T-helper 1 cell (primary cell): ENCODE data around the gene FILIP1.

Experiments
- DNase-seq, 5 donors: peaks; one replicate each; pipeline ENCODE4 v3.0.0-alpha.2; 2012 to 2020

FILIP1 gene

GRCh38 chr6:75377386-75377785 lies 116.2 kb downstream of the FILIP1 start:
- DNase-seq: no peak

- no peak for DNase-seq
These were observed 117.1 kb downstream of the FILIP1 start for GRCh38 chr6:75376347-75377024.

DNA sequence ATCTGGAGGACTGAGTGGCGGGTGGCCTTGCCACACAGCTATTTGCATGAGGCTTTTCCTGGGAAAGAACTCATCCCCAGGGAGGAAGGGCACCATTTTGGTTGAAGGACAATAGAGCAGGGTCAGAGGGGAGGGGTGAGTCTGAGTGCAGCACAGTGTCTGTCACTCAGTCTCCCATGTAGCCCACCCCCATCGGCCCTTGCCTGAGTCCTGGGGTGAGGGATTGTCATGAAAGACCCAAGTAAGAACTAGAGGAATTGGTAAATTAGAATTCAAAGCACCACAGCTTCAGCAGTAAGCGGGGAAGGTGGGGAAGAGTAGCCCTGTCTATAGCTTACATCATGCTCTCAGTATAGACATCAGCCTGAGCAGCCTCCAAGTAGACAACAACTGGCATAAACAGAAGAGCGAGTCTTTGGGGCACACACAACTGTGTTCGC lies 118.6 kb downstream of the FILIP1 start:
- DNase-seq: no peak

DNA sequence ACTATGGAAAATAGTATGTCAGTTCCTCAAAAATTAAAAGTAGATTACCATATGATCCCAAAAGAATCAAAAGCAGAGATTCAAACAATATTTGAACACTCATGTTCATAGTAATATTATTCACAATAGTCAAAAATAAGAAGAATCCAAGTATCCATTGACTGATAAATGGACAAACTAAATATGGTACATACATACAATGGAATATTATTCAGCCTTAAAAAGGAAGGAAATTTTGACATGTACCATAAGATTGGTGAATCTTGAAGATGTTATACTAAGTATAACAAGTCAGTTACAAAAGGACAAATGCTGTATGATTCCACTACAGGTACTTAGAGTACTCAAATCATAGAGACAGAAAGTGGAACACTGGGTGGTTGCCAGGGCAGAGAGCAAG lies 120.7 kb downstream of the FILIP1 start:
- no peak for DNase-seq

GRCh38 chr6:75370011-75370410 lies 123.6 kb downstream of the FILIP1 start:
- no peak for DNase-seq

GRCh38 chr6:75368864-75369402 lies 124.7 kb downstream of the FILIP1 start:
- no peak for DNase-seq

- DNase-seq: peak in 1 of 5 donors; percentile 3
These were observed 125.3 kb downstream of the FILIP1 start for GRCh38 chr6:75368151-75368779.

GRCh38 chr6:75363304-75363703 lies 130.3 kb downstream of the FILIP1 start:
- no peak for DNase-seq

DNA sequence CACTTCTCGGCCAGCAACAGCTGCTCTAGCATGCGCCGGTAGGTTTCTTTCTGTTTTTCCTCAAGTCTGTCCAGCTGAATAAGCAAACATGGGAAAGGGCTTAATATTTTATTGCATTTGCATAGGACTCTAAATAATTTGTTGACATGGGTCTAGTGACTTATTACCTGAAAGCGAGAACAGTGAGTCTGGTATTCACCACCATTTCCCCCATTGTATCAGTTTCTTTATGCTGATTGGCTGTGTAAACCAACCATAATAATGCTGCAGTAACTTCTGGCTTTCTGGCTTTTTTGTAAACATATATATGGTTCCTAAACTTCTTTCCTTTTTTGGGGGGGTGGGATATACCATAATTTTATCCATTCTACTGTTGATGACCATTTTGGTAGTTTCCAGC lies 140.0 kb downstream of the FILIP1 start:
- DNase-seq: no peak

GRCh38 chr6:75351570-75351969 lies 142.0 kb downstream of the FILIP1 start:
- DNase-seq: no peak

DNA sequence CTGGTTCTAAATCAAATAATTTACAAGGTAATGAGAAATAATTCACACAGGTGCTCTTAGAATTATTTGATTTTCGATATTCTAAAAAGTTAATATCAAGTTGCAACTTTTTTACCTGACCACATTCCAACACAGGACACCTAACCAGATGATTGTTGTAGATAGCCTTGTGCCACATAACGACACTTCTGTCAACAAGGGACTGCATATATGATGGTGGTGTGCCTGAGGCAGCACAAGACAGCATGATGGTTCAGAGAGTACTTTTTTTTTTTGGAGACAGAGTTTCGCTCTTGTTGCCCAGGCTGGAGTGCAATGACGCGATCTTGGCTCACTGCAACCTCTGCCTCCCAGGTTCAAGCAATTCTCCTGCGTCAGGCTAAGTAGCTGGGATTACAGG lies 142.8 kb downstream of the FILIP1 start:
- no peak for DNase-seq

DNA sequence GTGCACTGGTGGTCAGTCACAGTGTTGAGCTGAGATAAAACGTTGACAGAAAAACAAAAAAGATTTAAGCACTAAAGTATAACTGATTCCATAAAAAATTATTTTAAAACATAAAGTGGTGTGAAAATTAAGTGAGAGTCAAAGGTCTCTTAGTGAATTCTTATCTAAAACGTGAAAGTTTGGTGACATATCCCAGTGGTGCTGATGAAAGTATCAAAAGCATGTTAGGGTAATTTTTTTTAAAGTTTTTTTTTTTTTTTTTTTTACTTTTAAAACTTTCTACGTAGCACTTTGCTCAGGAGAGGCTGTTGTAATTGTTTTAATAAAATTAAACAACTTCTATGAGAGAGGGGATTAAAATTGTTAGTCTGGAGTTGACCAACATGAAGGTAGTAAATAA lies 143.4 kb downstream of the FILIP1 start:
- no peak for DNase-seq

DNA sequence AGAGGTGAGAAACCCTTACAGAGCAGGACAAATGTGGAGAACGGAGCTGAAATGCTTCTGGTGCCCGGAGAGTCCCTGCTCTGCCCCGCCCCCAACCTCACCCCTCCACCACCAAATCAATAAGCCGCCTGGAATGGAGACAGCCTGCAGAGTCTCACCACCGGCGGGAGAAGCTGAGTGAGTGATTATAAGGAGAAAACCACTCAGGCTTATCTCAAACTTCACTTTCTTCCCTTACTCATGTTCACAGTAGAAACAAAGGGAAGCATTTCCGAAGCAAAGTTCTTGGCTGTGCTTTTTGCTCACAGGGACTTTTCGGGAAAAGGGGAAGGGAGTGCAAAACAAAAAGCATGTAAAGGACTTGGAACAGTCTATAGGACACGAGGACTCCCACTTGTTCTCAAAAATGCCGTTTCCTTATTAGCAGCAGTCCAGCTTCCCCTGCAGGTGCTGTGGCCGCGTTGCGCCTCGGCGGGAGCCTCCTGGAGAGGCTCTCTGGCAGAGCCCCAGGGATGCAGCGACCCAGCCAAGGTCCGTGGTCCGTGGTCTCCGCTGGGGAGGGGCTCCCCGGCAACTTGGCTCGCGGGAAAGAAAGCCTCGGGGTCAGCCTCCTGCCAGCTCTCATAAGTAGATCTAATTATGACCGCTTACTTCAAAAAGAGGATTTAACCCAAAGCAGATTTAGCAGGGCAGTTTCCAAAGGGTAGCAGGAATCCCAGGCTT lies 144.2 kb downstream of the FILIP1 start:
- DNase-seq: no peak

DNA sequence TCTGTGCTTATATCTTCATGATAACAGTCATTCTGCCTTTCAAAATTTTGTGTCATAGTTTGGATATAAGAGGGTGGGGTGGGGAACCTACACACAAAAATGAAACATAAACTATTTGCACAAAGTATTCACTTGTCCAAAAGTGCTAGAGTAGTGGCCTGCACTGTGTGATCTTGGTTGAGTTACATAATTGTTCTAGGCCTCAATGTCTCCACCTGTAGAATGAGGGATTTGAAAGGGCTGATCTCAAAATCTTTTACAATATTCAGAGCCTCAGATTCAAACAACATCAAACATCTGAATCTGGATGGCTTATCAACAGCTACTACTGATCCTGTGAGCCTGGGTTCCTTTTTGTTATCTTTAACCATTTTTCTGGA lies 144.7 kb downstream of the FILIP1 start:
- no peak for DNase-seq

GRCh38 chr6:75347898-75348610 lies 145.5 kb downstream of the FILIP1 start:
- DNase-seq: no peak

- no peak for DNase-seq
These were observed 148.2 kb downstream of the FILIP1 start for GRCh38 chr6:75345413-75345812.

DNA sequence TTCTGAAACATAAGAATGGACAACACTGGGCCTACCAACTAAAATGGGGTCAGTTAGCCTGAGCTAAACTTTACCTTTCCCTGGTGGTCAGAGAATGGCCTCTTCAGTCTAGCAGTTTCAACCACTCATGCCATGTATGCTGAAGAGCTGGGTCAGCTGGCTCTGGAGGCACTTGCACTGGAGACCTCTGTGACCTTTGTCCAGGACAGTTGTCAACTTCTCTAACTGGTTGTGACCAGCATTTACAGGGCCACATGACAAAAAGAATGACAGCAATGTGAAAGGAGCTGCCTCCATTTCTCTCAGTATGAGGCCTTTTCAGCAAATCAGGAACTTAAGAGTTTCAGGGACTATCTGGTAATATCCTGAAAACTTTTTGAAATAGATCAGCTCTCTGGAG lies 149.1 kb downstream of the FILIP1 start:
- no peak for DNase-seq

GRCh38 chr6:75344021-75344420 lies 149.6 kb downstream of the FILIP1 start:
- no peak for DNase-seq

DNA sequence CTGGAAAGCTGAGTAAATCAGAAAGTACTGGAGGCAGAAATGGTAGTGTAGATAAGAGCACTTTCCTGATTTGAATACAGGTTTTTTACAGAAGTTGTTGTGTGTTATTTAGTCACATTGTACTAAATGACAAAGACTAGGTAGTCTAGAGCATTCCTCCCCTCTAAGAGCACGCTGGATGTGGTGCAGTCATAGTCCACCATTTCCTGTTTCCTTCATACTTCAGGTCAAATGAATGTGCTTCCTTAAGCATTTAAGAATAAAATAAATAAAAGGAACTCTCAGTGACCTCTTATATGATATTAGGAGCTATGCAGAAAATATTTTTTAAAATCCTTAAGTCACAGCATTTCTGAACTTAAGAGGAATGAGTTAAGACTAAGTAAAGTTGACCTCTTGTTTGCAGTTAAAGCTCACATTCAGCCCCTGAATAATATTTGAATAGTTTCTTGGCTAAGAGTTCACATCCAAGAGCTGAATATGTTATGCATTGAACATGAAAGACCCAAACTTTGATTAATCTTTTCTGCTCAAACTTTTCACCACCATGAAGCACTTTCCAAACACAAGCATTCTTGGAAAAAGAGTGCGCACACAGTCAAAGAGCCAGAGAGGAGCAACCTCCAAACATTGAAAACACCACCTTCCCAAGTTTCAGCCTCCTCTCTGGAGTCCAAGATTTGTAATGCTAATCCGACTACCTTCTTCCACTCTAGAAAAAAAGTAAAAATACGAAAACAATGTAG lies 155.6 kb downstream of the FILIP1 start:
- peak in 1 of 5 donors; percentile 6 for DNase-seq

GRCh38 chr6:75334266-75335040 lies 159.1 kb downstream of the FILIP1 start:
- no peak for DNase-seq

GRCh38 chr6:75333676-75334200 lies 159.9 kb downstream of the FILIP1 start:
- no peak for DNase-seq
